ENCODE results near the gene PIKFYVE.

GRCh38 chr2:208245746-208246145, 20.3 kb upstream of the PIKFYVE start:
- TF ChIP-seq CTCF (IDR thresholded peaks at IDR 0.05), result no peak
- no peak for TF ChIP-seq POLR2A (IDR thresholded peaks at IDR 0.05)

Measured in tibial nerve (tissue), 3 donors.